Posterior vena cava (tissue), 2 donors: ENCODE data around the gene RFLNA. TPM values are rescaled to one million over a fixed set of nuclear protein-coding genes. Genes with fewer than 3 reads are reported as not detected.

Source experiments
- DNase-seq: peaks from one replicate; pipeline ENCODE4 v3.0.0-alpha.2; 2020; ENCODE audit warnings: low spot score
- intact Hi-C, 2 donors: fragments of 100-400 bp; cut with DNase I; formaldehyde crosslinking; loops; one replicate each; pipeline versions ENCODE4 v1.14.1 to v1.14.2; 2022 to 2023
- total RNA-seq, 2 donors: library from RNA; stranded (reverse); fragmentation: NEBNext Ultra II Directional; extraction: Animal tissue kit (Norgen Biotek cat#: 25700); gene quantifications; one replicate each; pipeline ENCODE4 v1.2.1, GENCODE V29; 2021
- donor health status: DM: yes; HTN: yes; CAD: no.
- donor health status: DM: yes; HTN: yes; CAD: no.

Gene RFLNA
- total RNA-seq, 2 donors from 2014 or later: 0.97 to 1.2 TPM

GRCh38 chr12:124301084-124301654 is 6.3 kb downstream of the RFLNA start:
- intact Hi-C loops: no loop called here
- DNase-seq: peak; percentile 41

- peak; percentile 60 for DNase-seq
Observed at GRCh38 chr12:124302241-124302806, 7.4 kb downstream of the RFLNA start.

GRCh38 chr12:124302807-124303578 is 8.1 kb downstream of the RFLNA start:
- intact Hi-C loops: no loop called here
- peak; percentile 76 for DNase-seq

More at GRCh38 chr12:124302241-124302806, 7.4 kb downstream of the RFLNA start:
- intact Hi-C loops: no loop called here

- peak; percentile 69 for DNase-seq
Observed at GRCh38 chr12:124303579-124304313, 8.9 kb downstream of the RFLNA start.

DNA sequence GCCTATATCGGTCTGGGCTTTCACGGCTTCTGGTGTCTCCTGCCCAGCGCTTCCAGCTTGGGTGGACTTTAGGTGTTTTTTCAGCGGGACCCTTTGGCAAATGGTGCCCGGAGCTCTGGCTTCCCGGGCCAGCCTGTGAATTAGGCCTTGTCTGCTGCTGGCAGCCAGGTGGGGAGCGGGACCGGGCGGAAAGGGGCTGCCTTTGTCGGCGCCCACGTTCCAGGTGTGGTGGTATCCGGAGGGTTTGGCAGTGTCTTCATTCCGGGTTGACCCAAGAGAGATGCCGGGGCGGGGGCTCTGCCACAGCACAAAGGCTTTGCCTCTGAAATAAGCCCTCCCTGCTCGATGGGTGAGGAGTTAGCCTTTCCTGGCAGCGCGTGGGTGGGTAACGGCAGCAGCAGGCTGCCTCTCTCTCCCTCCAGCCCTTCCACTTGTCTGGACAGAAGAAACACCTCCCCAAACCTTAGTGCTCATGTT is 9.5 kb downstream of the RFLNA start:
- intact Hi-C loops: no loop called here
- peak; percentile 50 for DNase-seq

More at GRCh38 chr12:124303579-124304313, 8.9 kb downstream of the RFLNA start:
- intact Hi-C loops: no loop called here

DNA sequence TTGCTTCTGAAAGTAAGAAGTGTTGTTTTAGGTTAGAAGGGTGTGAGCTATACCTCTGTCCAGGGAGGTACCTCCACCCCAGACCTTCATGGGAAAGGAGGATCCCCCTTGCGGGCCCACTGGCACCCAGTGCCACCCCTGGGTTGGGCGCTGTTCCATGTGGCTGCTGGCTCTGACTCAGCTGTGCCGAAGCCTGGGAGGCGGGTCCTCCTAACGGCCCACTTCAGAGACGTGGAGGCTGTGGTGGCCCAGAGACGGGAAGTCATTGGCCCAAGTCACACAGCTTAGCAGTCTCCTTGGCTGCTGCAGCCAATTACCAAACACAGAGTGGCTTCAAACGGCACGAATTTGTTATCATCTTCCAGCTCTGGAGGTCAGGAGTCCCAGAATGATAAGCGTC is 10.2 kb downstream of the RFLNA start:
- intact Hi-C loops: no loop called here
- DNase-seq: peak; percentile 60

GRCh38 chr12:124305776-124306685 is 11.1 kb downstream of the RFLNA start:
- intact Hi-C loops: no loop called here
- DNase-seq: no peak

DNA sequence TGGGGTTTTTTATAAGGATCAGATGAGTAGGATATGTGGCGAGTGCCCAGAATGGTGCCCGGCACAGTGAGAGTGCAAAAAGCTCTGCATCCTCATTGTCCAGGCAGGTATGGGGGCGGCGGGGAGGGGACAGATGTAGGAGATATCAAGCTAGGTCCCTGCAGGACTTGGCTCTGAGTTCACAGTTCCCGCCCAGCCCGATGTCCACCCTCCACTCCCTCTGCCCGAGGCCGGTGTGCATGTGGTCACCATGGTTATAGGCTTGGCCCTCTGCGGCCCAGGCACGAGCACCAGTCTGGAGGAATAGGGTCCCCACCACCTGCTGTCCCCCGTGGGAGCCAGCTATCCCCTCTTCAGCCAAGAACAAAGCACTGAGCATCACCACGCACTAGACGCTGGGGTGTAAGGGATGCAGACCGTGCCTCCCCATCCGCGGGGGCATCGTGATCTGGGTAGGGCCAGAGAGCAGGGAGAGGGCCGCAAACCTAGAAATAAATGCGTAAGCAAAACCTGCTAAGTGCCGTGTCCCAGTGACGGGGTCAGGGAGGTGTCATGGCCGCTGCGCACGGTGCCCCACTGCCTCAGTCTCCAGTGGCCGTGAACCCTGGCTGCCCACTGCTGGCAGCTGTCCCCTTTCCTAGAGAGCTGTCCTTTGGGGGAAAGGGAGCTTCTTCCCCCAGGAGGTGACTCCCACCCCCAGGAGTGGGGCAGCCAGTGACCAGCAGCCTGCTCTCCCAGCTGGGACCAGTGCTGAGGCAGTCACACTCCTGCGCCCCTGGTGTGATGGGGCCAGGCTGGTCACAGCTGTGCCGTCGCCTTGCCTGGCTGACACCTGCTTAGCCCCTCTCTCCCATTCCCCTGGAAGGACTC is 12.0 kb downstream of the RFLNA start:
- intact Hi-C loops: no loop called here
- DNase-seq: no peak

DNA sequence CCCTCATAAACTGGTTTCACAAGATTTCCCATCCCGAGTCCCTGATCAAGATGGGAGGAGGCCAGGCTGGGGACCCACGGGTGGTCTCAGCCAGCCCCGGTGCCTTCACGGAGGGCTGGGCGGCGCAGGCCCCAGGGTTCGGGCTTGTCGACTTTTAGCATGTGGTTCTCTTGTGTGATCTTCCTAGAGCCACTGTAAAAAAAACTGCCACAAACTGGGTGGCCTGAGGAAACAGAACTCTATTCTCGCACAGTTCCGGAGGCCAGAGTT is 12.6 kb downstream of the RFLNA start:
- intact Hi-C loops: no loop called here
- no peak for DNase-seq

DNA sequence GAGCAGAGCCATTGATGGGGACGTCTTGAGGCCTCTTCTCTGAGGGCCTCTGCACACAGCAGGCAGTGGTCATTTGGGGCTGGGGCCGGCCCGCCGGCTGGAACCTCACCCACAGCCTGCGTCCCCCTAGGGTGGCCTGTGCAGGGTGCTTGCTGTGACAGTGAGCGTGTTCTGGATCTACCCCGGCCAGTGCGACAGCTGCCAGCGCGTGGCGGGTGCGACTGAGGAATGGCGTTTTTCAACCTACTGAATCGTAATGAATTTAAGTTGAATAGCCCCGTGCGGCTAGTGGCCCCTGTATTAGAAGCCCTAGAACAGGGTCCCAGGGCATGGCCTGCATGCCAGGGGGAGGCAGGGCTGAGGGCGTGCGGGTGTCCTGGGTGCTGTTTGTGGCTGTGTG is 13.8 kb downstream of the RFLNA start:
- intact Hi-C loops: no loop called here
- no peak for DNase-seq

DNA sequence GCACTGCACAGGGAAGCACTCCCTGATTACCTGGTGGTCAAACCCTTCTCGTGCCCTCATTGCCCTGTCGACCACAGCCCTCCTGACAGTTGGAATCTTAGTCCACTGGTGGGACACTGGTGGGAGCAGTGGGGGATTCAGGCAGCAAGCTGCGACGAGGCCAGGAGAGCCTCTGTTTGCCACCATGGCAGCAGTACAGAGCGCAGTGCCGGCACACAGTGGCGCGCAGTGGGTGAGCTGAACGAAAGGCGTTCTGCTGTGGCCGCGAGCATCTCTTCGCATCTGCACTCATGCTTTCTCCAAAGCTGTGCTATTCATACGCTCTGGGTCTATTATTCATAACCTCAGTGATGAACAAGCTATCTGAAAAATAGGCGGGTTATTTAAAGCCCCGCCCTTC is 14.3 kb downstream of the RFLNA start:
- no peak for DNase-seq
- intact Hi-C loops: no loop called here

GRCh38 chr12:124309744-124310143 is 14.9 kb downstream of the RFLNA start:
- DNase-seq: no peak
- intact Hi-C loops: no loop called here

DNA sequence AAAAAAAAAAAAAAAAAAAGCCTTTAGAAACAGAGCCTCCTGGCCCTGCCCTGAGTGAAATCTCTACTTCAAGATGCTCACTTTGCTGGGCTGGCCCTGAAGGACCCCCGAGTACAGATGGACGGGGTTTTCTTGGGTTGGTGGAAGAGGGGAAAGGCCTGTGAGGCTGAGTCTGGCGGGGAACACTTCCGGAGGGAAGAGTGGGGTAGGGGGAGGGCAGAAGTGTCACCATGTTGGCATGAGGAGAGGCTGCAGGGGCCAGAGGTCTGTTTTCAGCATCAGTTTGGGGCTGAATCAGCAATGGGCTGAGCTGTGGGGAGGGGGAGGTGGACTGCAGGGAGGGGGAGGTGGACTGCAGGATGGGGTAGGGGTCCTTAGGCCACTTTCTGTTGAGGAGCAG is 15.3 kb downstream of the RFLNA start:
- intact Hi-C loops: no loop called here
- no peak for DNase-seq

DNA sequence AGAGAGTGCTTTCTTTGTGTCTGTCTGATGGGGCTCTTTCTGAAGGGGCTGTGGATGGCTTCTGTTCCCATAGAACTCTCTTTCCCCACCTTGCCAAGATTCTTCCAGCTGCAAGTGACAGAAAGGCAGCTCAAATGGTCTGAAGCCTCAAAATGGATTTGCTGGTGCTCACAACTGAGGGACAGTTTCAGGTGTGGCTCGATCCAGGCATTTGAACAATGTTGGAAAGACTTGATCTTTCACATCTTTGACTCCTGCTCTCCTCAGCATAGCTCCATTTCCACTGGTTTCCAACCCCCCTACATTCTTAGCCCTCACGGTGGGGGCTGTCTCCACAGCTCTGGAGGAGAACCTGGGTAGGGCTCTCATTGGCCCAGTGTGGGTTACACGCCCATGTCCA is 15.9 kb downstream of the RFLNA start:
- intact Hi-C loops: no loop called here
- no peak for DNase-seq

GRCh38 chr12:124311292-124312109 is 16.6 kb downstream of the RFLNA start:
- DNase-seq: no peak
- intact Hi-C loops: no loop called here

DNA sequence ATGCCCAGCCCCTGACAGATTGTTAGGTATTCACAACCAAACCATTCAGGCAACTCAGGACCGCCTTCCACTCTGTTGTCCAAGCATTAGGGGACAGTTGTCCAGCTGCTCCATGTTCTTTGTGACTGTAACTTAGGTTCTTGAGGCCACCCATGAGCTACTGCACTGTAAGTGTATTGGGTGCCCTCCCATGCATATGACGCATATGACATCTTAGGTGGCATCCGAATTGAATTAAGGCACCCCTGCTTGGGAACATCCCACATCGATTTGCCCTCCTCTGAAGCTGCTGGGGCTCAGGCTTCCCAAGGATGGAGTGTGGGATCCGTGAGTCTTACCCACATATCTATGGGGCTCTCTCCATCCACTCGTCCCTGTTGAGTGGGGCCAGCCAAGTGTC is 17.7 kb downstream of the RFLNA start:
- DNase-seq: no peak
- intact Hi-C loops: no loop called here

- intact Hi-C loops: no loop called here
- DNase-seq: no peak
Observed at GRCh38 chr12:124314207-124314606, 19.3 kb downstream of the RFLNA start.
